Kidney (tissue), 14 donors: ENCODE measurements around the gene COQ10B. TPM values are rescaled to one million over a fixed set of nuclear protein-coding genes. Genes with fewer than 3 reads are reported as not detected.

Experiments
- DNase-seq, 5 donors: peaks; one replicate each; pipeline ENCODE4 v3.0.0-alpha.2; 2013 to 2020
- FAIRE-seq: peaks from 2 replicates; lab custom pipeline; 2012; peaks lifted over from hg19 to GRCh38; lab: Jason Lieb, UNC
- H3K27ac ChIP-seq, 2 donors: one replicate each; pipeline ENCODE4 v1.7.0; 2013; ENCODE audit warnings: low read depth in 2 of 2, low read length in 2 of 2, inconsistent platforms in 1 of 2
- H3K27me3 ChIP-seq: one replicate; pipeline ENCODE4 v1.7.1; 2013; ENCODE audit warnings: low read length, inconsistent platforms; ENCODE audit not compliant: control insufficient read depth, insufficient read depth
- H3K36me3 ChIP-seq, 3 donors: one replicate each; pipeline versions ENCODE4 v1.7.0 to v1.7.1; 2013; ENCODE audit warnings: low read length in 3 of 3, control low read depth in 1 of 3, inconsistent platforms in 1 of 3; ENCODE audit not compliant: insufficient read depth in 3 of 3, control insufficient read depth in 2 of 3
- H3K4me1 ChIP-seq, 3 donors: one replicate each; pipeline versions ENCODE4 v1.7.0 to v1.7.1; 2013; ENCODE audit warnings: low read length in 3 of 3, inconsistent platforms in 1 of 3, low read depth in 1 of 3; ENCODE audit not compliant: control insufficient read depth in 2 of 3, insufficient read depth in 2 of 3
- H3K4me3 ChIP-seq, 3 donors: one replicate each; pipeline versions ENCODE4 v1.7.0 to v1.8.1; 2013; ENCODE audit warnings: low read length in 3 of 3, control low read depth in 1 of 3, inconsistent platforms in 1 of 3
- H3K9ac ChIP-seq, 3 donors: one replicate each; pipeline versions ENCODE4 v1.7.0 to v1.7.1; 2013; ENCODE audit warnings: low read length in 3 of 3, control low read depth in 1 of 3, inconsistent platforms in 1 of 3
- H3K9me3 ChIP-seq, 3 donors: one replicate each; pipeline versions ENCODE4 v1.7.0 to v1.7.1; 2013; ENCODE audit warnings: low read length in 3 of 3, control low read depth in 1 of 3, inconsistent platforms in 1 of 3; ENCODE audit not compliant: control insufficient read depth in 2 of 3, insufficient read depth in 1 of 3
- intact Hi-C: fragments of 100-400 bp; cut with DNase I; formaldehyde crosslinking; loops from one replicate; pipeline ENCODE4 v1.11.1; 2022
- polyA plus RNA-seq: library from polyadenylated mRNA; stranded (reverse); fragments of 350-450 nt; fragmentation: Illumina TruSeq; extraction: RNeasy Lipid Tissue Mini Kit (QIAGEN cat#74804); gene quantifications from one replicate; pipeline ENCODE4 v1.2.3, GENCODE V29; 2014; ENCODE audit warnings: low read depth, low replicate concordance; ENCODE audit not compliant: insufficient read depth
- total RNA-seq: library from RNA; stranded (reverse); fragmentation: NEBNext Ultra II Directional; extraction: Animal tissue kit (Norgen Biotek cat#: 25700); gene quantifications from one replicate; pipeline ENCODE4 v1.2.1, GENCODE V29; 2021
- TF ChIP-seq, protein P1 (sequence below): IDR thresholded peaks from 3 replicates; pipeline ENCODE4 v1.5.1; 2012; ENCODE audit warnings: mild to moderate bottlenecking, moderate library complexity, borderline replicate concordance; ENCODE audit not compliant: insufficient read depth; ENCODE audit errors: extremely low read depth
- donor health status: control.
- donor health status: control.
- donor health status: control.
- donor health status: control.
- donor health status: control.
- donor health status: DM: yes; HTN: yes; CAD: no.
- donor health status: Normal renal cell carcinoma (clear cell type).

The COQ10B gene
- total and polyA plus RNA-seq, 2 donors from 2014 or later = 28.6 to 31.2 TPM

DNA sequence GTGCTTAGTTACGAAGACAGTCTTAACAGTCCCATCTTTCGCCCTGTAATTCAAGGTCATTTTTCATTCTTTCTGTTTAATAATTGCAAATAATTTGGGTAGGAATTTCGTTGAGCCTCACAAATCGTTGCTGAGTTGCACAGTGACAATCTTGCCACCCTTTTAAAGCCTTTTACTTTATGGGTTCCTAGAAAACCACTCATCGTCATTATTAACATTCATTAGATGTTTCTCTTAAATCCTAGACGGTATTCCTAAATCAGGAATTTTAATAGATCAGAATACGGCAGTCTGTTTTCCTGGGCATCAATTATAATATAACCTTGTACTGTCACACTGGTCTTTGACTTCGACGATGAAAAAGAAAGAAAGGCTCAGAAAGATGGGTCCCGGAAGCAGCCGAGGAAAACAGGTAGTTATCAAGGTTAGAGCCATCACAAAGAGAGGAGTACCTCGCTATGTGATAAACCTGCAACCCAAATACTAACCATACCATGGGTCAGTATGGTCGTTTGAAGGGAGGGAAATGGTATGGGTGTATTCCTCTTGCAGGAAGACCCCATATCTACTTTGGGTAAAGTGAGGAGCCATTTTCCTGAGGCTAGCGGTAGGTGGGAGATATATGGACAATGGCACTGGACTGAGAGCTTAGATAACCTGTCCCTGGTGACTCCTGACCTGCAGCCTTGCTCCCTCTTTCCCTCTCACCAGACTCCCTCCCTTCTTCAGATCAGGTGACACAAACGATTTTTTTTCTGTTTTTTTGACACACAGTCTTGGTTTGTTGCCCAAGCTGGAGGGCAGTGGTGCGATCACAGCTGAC lies 17.5 kb upstream of the COQ10B start:
- DNase-seq (peak in 3 of 5 donors; percentile 22 to 50 (median 25)), FAIRE-seq (no peak)
- H3K4me3 ChIP-seq = peak overlapping the region; percentile 87 to 96 (median 95)
- intact Hi-C loops = no loop called here
- H3K4me1 ChIP-seq = peaks cover 6 to 27% (median 10%) of the 10 kb centered on the region in 3 donors
- no peaks in the 10 kb centered on the region for H3K27me3 ChIP-seq
- peak overlapping the region; percentile 64 to 96 (median 95) for H3K9ac ChIP-seq
- no peaks in the 10 kb centered on the region for H3K36me3 ChIP-seq
- H3K9me3 ChIP-seq = no peaks in the 10 kb centered on the region
- peak overlapping the region; percentile 97 to 99 for H3K27ac ChIP-seq
- TF ChIP-seq, protein P1, sequence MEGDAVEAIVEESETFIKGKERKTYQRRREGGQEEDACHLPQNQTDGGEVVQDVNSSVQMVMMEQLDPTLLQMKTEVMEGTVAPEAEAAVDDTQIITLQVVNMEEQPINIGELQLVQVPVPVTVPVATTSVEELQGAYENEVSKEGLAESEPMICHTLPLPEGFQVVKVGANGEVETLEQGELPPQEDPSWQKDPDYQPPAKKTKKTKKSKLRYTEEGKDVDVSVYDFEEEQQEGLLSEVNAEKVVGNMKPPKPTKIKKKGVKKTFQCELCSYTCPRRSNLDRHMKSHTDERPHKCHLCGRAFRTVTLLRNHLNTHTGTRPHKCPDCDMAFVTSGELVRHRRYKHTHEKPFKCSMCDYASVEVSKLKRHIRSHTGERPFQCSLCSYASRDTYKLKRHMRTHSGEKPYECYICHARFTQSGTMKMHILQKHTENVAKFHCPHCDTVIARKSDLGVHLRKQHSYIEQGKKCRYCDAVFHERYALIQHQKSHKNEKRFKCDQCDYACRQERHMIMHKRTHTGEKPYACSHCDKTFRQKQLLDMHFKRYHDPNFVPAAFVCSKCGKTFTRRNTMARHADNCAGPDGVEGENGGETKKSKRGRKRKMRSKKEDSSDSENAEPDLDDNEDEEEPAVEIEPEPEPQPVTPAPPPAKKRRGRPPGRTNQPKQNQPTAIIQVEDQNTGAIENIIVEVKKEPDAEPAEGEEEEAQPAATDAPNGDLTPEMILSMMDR = no peak

DNA sequence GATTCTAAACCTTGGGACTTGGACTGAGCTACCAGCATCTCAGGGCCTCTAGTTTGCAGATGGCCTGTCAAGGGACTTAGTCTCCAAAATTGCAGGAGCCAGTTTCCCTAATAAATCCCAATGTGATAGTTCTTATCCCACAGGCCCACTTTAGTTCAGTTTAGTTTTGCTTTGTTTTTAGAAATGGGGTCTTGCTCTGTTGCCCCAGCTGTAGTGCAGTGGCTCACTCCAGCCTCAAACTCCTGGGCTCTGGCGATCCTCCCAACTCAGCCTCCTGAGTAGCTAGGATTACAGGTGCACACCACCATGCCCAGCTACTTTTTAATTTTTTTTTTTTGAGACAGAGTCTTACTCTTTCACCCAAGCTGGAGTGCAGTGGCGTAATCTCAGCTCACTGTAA lies 16.0 kb upstream of the COQ10B start:
- Histone ChIP-seq H3K9ac (no peak overlapping the region), H3K27me3 (no peaks in the 10 kb centered on the region), H3K4me3 (no peak overlapping the region), H3K9me3 (no peaks in the 10 kb centered on the region), H3K4me1 (peaks cover 6 to 14% (median 8%) of the 10 kb centered on the region in 3 donors), H3K36me3 (no peaks in the 10 kb centered on the region), H3K27ac (no peak overlapping the region)
- FAIRE-seq (no peak), DNase-seq (no peak)
- TF ChIP-seq, protein P1 = no peak
- intact Hi-C loops = no loop called here

DNA sequence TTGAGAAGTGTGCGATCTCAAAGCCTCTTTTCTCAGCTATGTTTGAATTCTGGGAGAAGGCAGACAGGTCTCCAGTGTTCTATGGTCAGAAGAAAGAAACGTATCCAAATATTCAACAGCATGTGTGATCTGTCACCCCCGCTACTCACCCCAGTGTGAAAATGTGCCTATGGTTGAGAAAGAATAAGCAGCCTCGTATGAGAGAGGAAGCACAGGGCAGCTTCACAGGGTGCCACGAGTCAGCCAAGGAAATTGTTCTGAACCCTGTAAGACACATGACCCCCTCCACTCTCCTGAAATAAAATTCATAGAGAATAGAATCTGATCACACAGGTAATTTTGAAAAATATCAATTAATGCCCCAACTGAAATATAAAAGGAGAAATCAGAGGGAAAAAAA lies 10.5 kb upstream of the COQ10B start:
- Histone ChIP-seq H3K4me3 (no peak overlapping the region), H3K9me3 (no peaks in the 10 kb centered on the region), H3K9ac (no peak overlapping the region), H3K27ac (no peak overlapping the region), H3K4me1 (no peaks in the 10 kb centered on the region), H3K36me3 (no peaks in the 10 kb centered on the region), H3K27me3 (no peaks in the 10 kb centered on the region)
- DNase-seq (no peak), FAIRE-seq (no peak)
- TF ChIP-seq, protein P1 = no peak
- intact Hi-C loops = no loop called here
